ENCODE data around the gene CHD2.
"Not testable (repeated sequence)": the region's sequence is repeated elsewhere in the genome, so short reads cannot be mapped to it uniquely, and the experiment has no call there.

Gene CHD2

DNA sequence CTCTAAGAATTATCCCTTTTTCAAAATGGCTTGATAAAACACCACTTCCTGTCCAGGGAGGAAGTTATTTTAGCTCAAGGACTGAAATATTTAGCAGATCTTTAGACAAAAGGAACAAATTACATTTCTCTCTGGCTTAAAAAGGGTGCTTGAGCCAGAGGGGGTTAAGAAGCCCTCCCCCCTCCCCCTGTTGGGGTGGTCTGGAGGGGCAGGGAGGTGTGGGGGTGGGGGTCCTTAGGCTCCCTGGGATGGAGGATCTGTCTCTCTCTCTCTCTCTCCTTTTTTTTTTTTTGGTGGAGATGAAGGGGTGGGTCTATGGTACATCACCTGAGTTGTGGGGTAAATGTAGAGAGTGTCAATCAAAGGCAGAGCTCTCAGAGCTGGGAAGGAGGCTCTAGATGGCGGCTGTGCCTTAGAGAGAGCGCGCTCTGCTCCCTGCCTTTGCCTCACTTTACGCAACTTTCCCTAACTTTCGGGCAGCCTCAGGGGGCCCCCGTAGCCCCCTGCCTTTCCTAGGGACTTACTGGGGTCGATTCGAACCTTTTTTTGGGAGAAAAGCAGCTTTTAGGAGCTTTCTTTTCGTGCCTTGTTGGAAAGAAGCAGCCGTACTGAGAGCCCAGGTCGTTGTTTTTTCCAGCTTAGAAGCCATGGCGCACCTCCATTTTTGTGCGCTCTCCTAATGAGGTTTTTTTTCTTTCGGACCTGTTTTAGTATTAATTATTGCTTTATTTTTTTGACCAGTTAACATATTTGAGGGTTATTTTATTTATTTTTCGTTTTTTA, at the start of gene CHD2:
Gene CHD2, plus strand, starts transcription at position 377 of the 783 bp plus-strand sequence. CDS start 914 bp downstream, outside the sequence.
- peak; percentile 68 for DNase-seq

DNA sequence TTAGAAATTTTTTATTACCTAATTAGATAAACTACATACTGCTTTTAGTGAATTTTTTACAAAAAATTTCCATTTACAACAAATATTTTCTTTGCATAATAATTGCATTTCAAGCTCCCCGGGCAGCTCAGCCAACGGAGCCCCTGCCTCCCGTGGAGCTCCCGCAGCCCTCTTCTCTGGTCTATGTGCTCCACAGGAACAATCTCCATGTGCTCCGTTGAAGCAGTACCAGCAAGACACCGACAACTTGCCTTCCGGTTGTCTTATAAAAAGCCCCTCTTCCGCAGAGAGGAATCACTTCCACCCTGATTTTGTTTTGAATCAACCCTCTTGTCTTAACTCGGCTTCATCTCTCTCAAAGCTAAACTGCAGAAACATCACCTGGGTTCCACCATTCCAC, 46.9 kb upstream of the CHD2 start:
- no peak for DNase-seq

DNA sequence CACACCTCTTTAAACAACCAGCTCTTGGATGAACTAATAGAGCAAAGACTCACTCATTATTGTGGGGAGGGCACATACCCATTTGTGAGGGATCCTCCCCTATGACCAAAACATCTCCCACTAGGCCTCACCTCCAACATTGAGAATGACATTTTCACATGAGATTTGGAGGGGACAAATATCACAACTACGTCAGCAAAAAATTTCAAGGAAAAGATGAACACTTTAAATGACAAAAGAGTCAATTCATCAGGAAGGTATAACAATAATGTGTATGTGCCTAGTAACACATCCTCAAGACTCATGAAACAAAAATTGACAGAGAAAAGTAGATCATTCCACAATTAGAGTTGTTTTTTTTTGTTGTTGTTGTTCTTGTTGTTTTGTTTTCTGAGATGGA, 38.4 kb upstream of the CHD2 start:
- DNase-seq, result no peak

DNA sequence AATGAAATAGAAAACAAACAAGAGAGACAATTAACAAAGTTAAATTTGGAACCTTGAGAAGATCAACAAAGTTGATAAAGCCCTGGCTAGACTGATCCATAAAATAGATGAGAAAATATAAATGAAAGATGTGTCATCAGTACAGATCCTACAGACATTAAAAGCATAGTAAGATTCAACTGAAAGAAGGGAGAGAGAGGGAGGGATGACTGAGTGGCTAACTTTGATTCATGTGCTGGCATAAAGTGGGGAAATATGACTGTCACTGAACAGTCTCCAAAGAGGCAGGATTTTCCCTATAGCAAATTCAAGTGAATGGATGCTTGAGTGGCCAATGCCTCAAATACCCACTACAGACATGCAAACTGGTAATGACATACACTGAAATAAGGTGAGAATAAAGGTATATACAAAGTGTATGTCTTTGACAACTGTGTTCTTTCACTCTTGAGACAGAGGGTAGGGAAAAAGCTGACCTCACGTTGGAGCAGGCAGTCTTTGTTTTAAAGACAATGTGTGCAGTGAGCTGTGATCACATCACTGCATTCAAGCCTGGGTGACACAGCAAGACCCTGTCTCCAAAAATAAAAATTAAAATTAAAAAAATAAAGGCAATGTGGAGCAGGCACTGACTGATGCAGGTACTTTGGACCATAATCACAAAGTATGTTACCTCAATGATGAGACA, 35.9 kb upstream of the CHD2 start:
- DNase-seq, result no peak

GRCh38 chr15:92869263-92869940, 30.7 kb upstream of the CHD2 start:
- no peak for DNase-seq

DNA sequence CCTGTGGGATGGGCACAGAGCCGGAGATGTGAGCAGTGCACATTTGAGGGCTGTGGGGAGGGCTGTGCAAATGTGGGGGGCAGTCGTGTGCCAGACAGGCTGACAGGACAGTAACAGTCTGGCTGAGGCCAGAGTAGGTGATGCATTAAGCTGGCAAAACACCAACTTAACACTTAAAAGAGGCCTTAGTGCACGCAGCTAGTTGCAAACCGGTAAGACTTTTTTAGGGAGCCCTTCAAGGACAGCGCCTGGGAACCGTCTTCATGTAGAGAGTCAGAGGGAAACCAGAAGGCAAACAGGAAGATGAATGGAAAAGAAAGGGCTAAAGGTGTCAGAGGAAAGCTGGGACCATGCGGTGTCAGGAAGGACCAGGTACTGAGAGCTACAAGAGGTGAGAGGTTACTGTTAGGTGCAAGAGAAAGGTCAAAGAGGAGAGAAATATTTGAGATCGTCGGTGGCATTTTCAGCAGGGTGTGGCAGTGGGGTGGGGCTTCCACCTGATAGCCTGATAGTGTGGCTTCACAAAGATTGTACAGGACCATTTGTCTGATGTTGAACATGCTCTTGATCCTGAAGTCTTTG, 30.0 kb upstream of the CHD2 start:
- no peak for DNase-seq

DNA sequence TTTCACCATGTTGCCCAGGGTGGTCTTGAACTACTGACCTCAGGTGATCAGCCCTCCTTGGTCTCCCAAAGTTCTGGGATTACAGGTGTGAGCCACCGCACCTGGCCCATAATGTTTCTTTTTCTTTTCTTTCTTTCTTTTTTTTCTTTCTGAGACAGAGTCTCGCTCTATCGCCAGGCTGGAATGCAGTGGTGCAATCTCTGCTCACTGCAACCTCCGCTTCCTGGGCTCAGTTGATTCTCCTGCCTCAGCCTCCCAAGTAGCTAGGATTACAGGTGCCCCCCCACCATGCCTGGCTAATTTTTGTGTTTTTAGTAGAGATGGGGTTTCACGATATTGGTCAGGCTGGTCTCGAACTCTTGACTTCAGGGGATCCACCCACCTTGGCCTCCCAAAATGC, 27.2 kb upstream of the CHD2 start:
- DNase-seq, result not testable (repeated sequence)

DNA sequence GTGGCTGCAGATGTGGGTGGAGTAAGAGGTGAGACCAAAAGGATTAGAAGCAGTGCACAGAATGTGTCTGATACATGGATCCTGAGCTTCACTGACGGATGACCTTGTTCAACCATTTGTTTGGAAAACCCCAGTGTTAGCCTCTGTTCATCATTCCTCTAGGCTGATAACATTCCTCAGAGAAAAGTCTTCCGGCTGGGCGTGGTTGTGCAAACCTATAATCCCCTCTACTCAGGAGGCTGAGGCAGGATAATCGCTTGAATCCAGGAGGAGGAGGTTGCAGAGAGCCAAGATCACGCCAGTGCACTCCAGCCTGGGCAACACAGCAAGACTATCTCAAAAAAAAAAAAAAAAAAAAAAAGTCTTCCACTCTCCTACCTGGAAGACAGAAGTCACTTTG, 23.1 kb upstream of the CHD2 start:
- DNase-seq, result no peak

- DNase-seq, result no peak
Observed at GRCh38 chr15:92877416-92877815, 22.7 kb upstream of the CHD2 start.

DNA sequence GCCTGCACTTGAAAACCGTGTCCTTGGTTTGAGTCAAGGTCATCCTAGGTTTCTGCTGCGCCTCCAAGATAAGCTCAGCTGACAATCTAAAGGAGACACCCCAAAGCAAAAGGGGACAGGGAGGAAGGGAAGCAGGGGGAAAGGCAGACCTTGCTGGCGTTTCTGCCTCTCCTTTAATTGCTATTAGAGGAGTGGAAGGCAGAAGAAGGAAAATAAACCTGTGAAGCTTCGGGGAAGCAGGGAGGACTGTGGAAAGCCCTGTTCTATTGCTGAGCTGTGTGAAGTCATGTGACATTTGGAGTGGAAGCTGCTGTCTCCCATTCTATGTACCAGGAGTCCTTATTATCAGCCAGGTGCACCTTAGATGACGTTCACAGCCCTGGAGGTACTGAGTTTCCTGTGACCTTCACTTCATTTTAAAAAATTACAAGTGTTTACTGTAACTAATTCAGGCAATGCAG, 21.5 kb upstream of the CHD2 start:
- no peak for DNase-seq

GRCh38 chr15:92879949-92880725, 20.0 kb upstream of the CHD2 start:
- DNase-seq, result no peak

- no peak for DNase-seq
Observed at GRCh38 chr15:92880796-92881195, 19.3 kb upstream of the CHD2 start.

GRCh38 chr15:92881211-92881754, 18.8 kb upstream of the CHD2 start:
- no peak for DNase-seq

DNA sequence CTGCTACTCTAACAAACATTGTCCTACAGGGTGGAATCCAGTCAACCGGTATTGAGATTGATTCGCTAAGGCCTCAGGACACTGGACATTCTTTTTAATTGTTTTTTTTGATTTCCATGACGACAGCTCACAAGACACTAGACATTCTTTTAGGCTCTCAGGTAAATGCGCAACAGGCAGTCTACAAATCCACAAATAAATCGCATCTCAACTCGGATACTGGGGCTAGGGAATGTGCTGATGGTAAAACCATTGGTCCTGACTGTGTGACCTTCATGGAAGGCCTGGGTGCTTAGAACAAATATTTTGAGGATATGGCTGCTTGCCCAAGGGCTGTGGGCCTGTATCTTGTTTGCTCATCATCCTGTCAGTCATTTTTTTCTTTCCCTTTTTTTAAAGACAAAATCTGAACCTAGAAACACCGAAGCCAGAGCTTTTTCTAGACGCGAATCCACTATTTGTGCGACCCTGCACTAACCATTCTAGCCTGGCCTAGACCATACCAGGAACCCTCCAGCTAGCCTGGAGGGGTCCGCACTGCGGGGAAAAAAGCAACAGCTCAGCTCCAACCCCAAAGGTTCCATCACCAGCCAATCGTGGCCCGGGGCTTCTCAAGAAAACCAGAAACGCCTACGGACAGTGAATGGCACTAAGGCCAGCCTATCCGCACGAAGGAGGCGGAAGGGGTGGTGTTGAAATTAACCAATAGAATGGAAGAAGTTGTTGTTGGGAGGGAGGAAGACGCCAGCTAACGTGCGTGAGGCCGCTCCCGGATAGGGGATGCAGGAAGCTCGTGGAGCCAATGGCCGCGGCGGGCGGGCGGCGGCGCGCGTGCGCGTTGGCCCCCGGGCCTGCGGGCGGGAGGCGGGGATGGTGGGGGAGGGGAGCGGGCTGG, 18.1 kb upstream of the CHD2 start:
- peak; percentile 98 for DNase-seq

- DNase-seq, result no peak
Observed at GRCh38 chr15:92882697-92883162, 17.4 kb upstream of the CHD2 start.

GRCh38 chr15:92883163-92883875, 16.8 kb upstream of the CHD2 start:
- DNase-seq, result peak; percentile 31

GRCh38 chr15:92883876-92884435, 16.2 kb upstream of the CHD2 start:
- DNase-seq, result no peak

GRCh38 chr15:92884436-92885223, 15.5 kb upstream of the CHD2 start:
- DNase-seq, result no peak
